Cardiac muscle cell (in vitro differentiated cells and primary cell): ENCODE measurements around the gene NT5C2. TPM values are rescaled to one million over a fixed set of nuclear protein-coding genes. Genes with fewer than 3 reads are reported as not detected.

Experiments
- DNase-seq, 2 donors: peaks; one replicate each; pipeline versions ENCODE4 v3.0.0 to v3.0.0-alpha.2; 2010 to 2017; ENCODE audit warnings: low read depth in 1 of 2, low spot score in 1 of 2
- H3K27ac ChIP-seq: fragments of 200-600 bp; sonication (generic); 2 replicates; pipeline ENCODE4 v1.5.1; 2016
- H3K27me3 ChIP-seq: fragments of 200-600 bp; sonication (generic); 2 replicates; pipeline ENCODE4 v1.6.0; 2016; ENCODE audit warnings: control low read depth
- H3K36me3 ChIP-seq: fragments of 200-600 bp; sonication (generic); 2 replicates; pipeline ENCODE4 v1.5.1; 2016; ENCODE audit warnings: control low read depth
- H3K4me1 ChIP-seq: fragments of 200-600 bp; sonication (generic); 2 replicates; pipeline ENCODE4 v1.8.1; 2017; ENCODE audit warnings: low read depth, mild to moderate bottlenecking, mixed run types
- H3K4me3 ChIP-seq: fragments of 200-600 bp; sonication (generic); 2 replicates; pipeline ENCODE4 v1.5.1; 2016; ENCODE audit warnings: mild to moderate bottlenecking
- H3K9me3 ChIP-seq: fragments of 200-600 bp; sonication (generic); 2 replicates; pipeline ENCODE4 v1.5.1; 2017; ENCODE audit warnings: low read depth, mild to moderate bottlenecking, control low read depth
- CTCF ChIP-seq: IDR thresholded peaks from 2 replicates; pipeline ENCODE4 v1.5.1; 2012; ENCODE audit warnings: low read depth, mild to moderate bottlenecking, low read length
- polyA plus RNA-seq: library from polyadenylated mRNA; unstranded; fragments of >200 nt; fragmentation: Nextera tagmentation; extraction: Ambion mirVana; gene quantifications from 2 replicates; pipeline ENCODE4 v1.2.1, GENCODE V29; 2016
- total RNA-seq: library from RNA; depleted of rRNA; stranded (reverse); fragments of >200 nt; gene quantifications from 2 replicates; pipeline ENCODE4 v1.2.3, GENCODE V29; 2016

Gene NT5C2
- total and polyA plus RNA-seq, 2 experiments from 2014 or later: 51.1 to 84.0 TPM

GRCh38 chr10:103060575-103060974, 132.5 kb downstream of the NT5C2 start:
- H3K36me3 ChIP-seq: no peaks in the 10 kb centered on the region
- H3K27me3 ChIP-seq: no peaks in the 10 kb centered on the region
- no peaks in the 10 kb centered on the region for H3K4me1 ChIP-seq
- DNase-seq: no peak
- H3K9me3 ChIP-seq: no peaks in the 10 kb centered on the region
- H3K4me3 ChIP-seq: no peak overlapping the region
- no peak overlapping the region for H3K27ac ChIP-seq
- no peak for TF ChIP-seq CTCF

- no peak for DNase-seq
- Histone ChIP-seq H3K27me3 (no peaks in the 10 kb centered on the region), H3K4me3 (no peak overlapping the region), H3K4me1 (no peaks in the 10 kb centered on the region), H3K27ac (no peak overlapping the region), H3K36me3 (no peaks in the 10 kb centered on the region), H3K9me3 (no peaks in the 10 kb centered on the region)
- no peak for TF ChIP-seq CTCF
Measured at GRCh38 chr10:103058034-103058433, 135.0 kb downstream of the NT5C2 start.

GRCh38 chr10:103055105-103055504, 138.0 kb downstream of the NT5C2 start:
- no peaks in the 10 kb centered on the region for H3K9me3 ChIP-seq
- no peaks in the 10 kb centered on the region for H3K27me3 ChIP-seq
- H3K36me3 ChIP-seq: no peaks in the 10 kb centered on the region
- no peak for DNase-seq
- H3K4me1 ChIP-seq: no peaks in the 10 kb centered on the region
- TF ChIP-seq CTCF: no peak
- no peak overlapping the region for H3K27ac ChIP-seq
- H3K4me3 ChIP-seq: no peak overlapping the region

GRCh38 chr10:103054621-103055020, 138.5 kb downstream of the NT5C2 start:
- TF ChIP-seq CTCF: no peak
- H3K27ac ChIP-seq: no peak overlapping the region
- no peak for DNase-seq
- H3K4me1 ChIP-seq: no peaks in the 10 kb centered on the region
- H3K4me3 ChIP-seq: no peak overlapping the region
- no peaks in the 10 kb centered on the region for H3K27me3 ChIP-seq
- H3K36me3 ChIP-seq: no peaks in the 10 kb centered on the region
- H3K9me3 ChIP-seq: no peaks in the 10 kb centered on the region

GRCh38 chr10:103053659-103054581, 139.2 kb downstream of the NT5C2 start:
- no peaks in the 10 kb centered on the region for H3K27me3 ChIP-seq
- DNase-seq: peak; percentile 54 to 86
- TF ChIP-seq CTCF: peak; percentile 63
- H3K27ac ChIP-seq: no peak overlapping the region
- H3K4me3 ChIP-seq: no peak overlapping the region
- no peaks in the 10 kb centered on the region for H3K4me1 ChIP-seq
- no peaks in the 10 kb centered on the region for H3K36me3 ChIP-seq
- H3K9me3 ChIP-seq: no peaks in the 10 kb centered on the region
